Femur (tissue), 1 donor: Measurements from ENCODE around the gene ADORA1.

Experiments used
- DNase-seq: peaks from one replicate; pipeline ENCODE4 v3.0.0-alpha.2; 2017

The ADORA1 gene

DNA sequence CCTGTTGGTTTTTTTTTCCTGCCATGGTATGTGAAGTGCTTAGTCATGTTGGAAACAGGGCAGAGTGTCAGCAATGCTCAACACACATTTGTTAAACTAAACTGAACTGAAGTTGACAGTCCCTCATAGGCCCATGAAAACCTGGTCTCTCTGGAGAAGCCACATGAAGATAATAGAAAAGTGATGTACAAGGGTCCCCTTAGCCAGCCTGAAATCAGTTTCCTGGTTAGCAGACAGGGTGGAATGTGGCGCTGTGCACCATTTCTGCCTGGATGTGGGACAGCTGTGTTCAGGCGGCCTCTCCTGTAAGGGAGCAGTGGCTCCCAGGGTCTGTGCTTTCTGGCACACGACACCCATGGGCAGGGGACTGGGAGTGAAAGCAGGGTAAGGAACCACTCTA, 68.8 kb downstream of the ADORA1 start:
- DNase-seq: no peak

DNA sequence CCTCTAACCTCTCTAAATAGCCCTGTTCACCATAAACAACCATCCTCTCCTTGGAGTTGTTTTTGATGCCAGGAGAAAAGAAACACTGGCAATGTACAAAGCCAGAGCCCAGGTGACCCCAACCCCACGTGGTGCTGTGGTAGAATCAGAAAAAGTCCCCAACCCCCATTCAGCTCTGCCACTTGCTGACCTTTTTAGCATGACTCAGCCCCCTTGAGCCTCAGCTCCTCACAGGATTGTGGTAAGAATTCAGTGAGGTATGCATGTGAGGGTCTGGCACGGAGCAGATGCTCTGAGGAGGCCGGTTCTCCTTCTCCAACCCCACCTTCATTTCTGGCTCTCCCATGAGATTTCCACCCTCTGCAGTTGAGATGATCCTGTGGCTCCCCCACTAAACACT, 70.1 kb downstream of the ADORA1 start:
- no peak for DNase-seq

DNA sequence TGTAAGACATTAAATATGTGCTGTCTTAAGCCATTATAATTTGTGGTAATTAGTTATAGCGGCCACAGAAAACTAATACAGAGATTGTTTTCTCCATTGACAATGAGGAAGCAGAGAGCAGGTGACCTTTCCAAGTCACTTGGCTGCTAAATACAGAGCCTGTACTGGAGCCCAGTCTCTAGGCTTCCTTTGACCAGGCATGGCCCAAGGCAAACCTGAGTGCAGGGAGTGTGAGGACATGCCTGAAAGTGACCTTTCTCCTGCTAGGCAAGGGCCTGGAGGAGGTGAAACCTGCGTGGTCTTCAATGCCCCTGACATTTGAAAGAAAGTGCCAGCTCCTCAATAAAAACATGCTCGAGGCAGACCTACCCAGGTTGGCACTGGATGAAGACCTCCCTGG, 71.5 kb downstream of the ADORA1 start:
- DNase-seq: no peak

DNA sequence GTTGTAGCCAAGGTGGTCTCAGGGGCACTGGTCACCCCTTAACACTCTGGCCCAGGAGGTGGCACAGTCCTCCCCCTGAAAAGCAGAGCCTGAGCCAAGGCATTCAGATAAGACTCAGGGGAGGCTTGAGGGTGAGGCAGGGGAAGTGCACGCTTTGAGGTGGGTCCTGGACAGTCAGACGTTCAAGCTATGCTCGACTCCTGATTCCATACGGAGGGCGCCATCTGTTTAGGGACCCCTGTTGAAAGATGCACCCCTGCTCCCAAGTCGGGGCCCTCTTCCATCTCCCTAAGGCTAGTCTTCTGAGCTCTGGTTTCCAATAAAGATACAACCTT, 71.9 kb downstream of the ADORA1 start:
- DNase-seq: no peak

DNA sequence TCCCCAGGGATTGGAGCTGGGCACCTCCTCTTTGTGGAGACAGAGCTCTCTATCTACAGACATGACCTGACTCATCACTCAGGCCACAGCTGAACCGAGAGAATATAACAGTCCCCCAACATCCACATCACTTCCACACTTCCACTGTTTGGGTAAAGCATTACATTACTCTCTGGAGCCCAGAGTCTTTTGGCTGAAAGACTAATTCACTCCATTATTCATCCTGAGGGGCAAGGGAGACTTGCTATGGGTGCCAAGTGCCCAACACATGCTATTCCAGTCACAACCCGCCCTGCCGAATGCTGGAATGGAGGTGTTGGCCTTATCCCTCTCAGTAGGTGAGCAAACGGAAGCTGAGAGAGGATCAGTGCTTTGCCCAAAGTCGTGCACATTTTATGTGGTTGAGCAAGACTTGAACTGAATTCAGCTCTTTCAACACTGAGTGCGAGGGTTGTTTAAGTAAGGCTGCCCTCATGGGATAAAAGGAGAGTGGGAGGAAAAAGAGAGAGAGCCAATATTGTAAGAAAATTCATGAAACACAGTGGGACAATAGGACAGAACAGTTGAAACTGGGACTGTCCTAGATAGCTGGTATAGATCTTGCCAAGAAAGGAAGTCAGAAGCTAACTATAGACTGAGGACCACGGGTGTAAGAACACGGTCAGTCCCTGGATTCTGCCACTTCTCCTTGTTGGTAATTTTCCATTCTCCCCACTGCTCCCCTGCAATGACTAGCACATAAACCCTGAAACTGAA, 72.5 kb downstream of the ADORA1 start:
- DNase-seq: no peak

DNA sequence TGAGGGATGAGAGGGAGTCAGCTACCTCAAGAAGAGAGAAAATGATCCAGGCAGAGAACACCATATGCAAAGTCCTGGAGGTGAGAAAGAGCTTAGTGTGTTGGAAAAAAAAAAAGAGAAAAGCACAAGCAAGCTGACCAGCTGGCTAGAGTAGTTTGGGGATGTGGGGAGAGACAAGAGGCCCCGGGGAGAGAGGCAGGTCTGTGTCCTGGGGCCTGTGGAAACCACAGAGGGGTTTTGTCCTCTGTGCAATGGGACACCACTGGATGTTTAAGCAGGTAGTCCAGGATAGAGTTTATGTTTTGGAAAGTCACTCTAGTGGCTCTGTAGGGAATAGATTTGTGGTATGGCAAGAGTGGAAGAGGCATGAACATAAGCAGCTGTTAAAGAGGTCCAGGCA, 73.4 kb downstream of the ADORA1 start:
- DNase-seq: no peak

DNA sequence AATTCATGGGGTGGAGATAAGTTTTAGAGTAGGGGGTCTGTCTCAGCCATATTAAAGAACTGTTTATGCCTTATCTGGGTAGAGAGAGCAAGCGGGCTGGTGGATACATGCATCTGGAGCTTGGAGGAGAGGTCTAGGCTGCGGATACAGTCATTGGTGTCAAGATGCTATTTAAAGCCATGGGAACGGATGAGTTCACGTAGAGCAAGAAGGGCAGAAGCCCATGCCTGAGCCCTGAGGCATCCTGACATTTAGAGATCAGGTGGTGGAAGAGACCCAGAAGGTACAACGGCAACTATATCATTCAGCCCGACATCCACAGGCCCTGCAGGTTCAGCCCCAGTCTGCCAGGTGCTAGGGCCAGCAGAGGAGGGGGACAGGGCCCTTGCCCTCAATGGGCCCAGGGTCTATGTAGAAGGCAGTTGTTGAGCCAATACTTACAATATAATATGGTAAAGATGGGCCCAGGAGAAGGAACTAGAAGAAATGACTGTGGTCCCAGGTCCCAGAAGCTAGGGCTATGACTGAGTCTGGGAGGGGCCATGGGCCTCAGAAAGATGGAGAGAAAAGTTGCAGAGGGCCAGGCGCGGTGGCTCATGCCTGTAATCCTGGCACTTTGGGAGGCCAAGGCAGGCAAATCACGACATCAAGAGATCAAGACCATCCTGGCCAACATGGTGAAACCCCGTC, 74.1 kb downstream of the ADORA1 start:
- no peak for DNase-seq

GRCh38 chr1:203202431-203203245, 75.1 kb downstream of the ADORA1 start:
- DNase-seq: no peak

DNA sequence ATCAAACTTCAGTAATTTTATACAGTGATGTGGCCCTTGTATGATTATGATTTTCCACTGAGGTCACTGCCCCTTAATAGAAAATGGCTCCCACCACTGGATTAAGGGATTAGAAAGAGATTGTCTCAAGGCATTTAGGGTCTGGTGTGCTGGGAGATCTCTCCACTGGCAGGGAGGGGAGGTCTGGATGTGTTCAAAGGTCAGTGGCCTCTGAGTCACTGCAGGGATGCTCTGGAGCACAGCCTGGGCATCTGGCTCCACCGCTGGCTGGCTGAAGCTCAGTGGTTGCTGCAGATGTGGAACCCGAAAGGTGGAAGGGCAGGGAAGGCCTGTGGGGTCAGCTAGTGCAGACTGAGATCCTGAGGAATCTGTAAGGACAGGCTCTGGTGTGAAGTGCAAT, 77.2 kb downstream of the ADORA1 start:
- no peak for DNase-seq

DNA sequence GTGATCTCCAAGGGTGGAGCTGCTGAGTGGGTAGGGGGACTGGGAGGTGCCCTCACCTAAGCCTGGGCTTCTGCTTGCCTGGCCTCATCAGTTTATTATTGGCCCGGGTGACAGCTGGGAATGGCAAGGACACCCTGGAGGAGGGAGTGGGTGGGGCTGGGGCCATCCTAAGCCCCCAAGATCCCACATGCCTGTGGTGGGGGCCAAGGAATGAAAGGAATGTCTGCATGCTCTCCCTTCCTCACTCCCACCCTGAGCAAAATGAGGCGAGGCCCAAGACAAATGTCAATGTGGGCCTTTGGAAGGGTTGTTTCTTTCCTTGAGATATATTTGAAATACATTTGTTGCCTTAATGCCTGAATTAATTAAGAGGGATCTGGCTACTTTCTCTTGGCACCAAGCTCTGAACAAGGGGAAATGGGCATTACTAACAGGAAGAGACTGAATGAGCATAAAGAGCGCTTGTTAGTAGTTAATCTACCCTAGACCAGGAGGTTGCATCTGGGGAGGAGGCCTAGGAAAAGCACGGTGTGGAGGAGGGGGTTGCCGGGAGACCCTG, 78.7 kb downstream of the ADORA1 start:
- peak; percentile 59 for DNase-seq

DNA sequence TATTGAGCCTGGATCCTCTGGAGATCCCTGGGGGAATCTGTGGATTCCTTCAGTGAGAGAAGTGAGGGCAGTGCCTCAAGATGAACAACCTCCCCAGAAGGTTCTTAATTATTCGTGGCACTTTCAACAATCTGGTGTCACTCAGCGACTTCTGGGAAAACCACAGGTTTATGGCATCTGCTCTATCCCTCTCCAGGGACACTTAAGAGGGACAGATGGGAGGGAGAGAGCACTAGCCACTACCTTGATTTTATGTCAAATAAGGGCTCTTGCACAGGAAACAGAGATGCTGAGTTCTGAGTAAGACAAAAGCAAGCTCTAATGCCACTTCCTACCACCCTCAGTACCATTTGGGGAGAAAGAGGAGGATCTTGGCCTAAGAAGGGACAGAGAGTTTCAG, 80.2 kb downstream of the ADORA1 start:
- DNase-seq: no peak

GRCh38 chr1:203208181-203208580, 80.7 kb downstream of the ADORA1 start:
- DNase-seq: no peak

- no peak for DNase-seq
These were observed 82.8 kb downstream of the ADORA1 start for GRCh38 chr1:203210350-203210749.

GRCh38 chr1:203210988-203211387, 83.5 kb downstream of the ADORA1 start:
- DNase-seq: no peak

DNA sequence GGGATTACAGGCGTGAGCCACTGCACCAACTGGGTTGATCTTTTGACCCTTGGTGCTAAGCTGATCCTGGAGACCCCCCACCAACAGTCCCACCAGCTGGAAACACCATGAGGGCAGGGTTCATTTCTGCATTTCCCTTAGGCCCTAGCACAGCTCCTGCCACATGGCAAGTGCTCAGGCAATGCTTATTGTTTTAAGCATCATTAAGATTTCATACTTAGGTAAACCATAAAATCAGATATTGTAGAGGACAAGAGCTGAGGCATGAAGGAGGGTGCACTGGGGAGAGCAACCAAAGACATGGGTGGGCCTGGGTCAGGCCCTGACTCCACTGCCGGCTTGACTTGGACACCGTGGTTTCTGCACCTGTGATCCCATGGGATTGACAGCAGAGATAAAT, 84.3 kb downstream of the ADORA1 start:
- no peak for DNase-seq

GRCh38 chr1:203213126-203213525, 85.6 kb downstream of the ADORA1 start:
- no peak for DNase-seq

DNA sequence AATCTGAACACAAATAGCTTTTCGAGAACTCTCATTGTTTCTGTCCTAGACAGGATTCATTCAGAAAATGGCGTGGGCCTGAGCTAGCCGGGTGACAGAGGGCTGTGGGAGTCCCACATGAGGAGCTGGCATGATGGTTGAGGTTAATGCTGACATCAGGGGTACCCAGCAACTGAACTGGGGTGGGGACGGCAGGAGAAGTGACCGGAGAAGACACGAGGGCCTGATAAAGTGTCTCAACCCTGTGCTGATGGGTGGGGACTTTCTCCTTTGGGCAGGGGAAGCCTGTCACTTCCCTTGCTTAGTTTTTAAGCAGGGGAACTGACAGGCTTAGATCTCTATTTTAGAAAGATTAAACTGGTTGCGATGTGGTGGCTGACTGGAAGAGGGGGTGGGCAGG, 87.3 kb downstream of the ADORA1 start:
- no peak for DNase-seq

DNA sequence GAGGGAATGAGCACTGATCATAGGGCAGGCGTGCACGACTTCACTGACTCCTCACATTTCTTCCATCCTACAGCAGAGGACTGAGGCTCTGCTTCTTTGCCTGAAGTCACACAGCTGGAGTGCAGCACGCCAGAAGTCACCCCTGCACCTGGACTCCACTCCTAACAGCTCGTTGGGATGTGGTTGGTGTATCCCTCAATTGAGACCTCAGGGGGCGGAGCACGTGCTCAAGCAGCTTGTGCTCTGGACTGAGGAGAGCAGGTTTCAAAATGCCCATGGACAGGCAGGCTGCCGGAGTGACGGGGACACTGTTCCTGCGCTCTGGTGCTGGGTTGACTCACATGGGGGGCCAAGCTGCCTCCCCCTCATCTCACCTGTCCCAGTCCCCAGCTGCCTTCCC, 88.0 kb downstream of the ADORA1 start:
- DNase-seq: no peak

- DNase-seq: peak; percentile 74
These were observed 89.0 kb downstream of the ADORA1 start for GRCh38 chr1:203216274-203217138.
